ENCODE data around the gene KLHL12. TPM values are rescaled to one million over a fixed set of nuclear protein-coding genes. Genes with fewer than 3 reads are reported as not detected.

The KLHL12 gene
- total RNA-seq, 1 donor: 23.2 TPM

GRCh38 chr1:202892501-202892900 lies 34.5 kb downstream of the KLHL12 start:
- peaks cover 7% of the 10 kb centered on the region for H3K79me2 ChIP-seq (ENCODE audit: insufficient read depth, low read length)
- peaks cover 63% of the 10 kb centered on the region for H3K36me3 ChIP-seq (ENCODE audit: insufficient read depth, low read length)
- TF ChIP-seq, protein P1, sequence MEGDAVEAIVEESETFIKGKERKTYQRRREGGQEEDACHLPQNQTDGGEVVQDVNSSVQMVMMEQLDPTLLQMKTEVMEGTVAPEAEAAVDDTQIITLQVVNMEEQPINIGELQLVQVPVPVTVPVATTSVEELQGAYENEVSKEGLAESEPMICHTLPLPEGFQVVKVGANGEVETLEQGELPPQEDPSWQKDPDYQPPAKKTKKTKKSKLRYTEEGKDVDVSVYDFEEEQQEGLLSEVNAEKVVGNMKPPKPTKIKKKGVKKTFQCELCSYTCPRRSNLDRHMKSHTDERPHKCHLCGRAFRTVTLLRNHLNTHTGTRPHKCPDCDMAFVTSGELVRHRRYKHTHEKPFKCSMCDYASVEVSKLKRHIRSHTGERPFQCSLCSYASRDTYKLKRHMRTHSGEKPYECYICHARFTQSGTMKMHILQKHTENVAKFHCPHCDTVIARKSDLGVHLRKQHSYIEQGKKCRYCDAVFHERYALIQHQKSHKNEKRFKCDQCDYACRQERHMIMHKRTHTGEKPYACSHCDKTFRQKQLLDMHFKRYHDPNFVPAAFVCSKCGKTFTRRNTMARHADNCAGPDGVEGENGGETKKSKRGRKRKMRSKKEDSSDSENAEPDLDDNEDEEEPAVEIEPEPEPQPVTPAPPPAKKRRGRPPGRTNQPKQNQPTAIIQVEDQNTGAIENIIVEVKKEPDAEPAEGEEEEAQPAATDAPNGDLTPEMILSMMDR (IDR thresholded peaks at IDR 0.05; ENCODE audit: extremely low read depth, low read depth, low read length): no peak
- peaks cover 9% of the 10 kb centered on the region for H3K4me1 ChIP-seq (ENCODE audit: insufficient read depth, low read length)
- H3K27me3 ChIP-seq (ENCODE audit: insufficient read depth, low read length): no peaks in the 10 kb centered on the region
- no peak overlapping the region for H3K27ac ChIP-seq (ENCODE audit: low read depth, low read length)
- DNase-seq (ENCODE audit: insufficient read length, low spot score, missing footprints): no peak
- H3K4me2 ChIP-seq (ENCODE audit: insufficient read depth, low read length): no peak overlapping the region
- no peaks in the 10 kb centered on the region for H3K9me3 ChIP-seq (ENCODE audit: low read depth, low read length)
- H2AFZ ChIP-seq (ENCODE audit: low read length): no peak overlapping the region
- no peak overlapping the region for H3K4me3 ChIP-seq (ENCODE audit: insufficient read depth, low read length)
- H4K20me1 ChIP-seq (ENCODE audit: insufficient read depth, low read length): no peaks in the 10 kb centered on the region

GRCh38 chr1:202890392-202890791 lies 36.6 kb downstream of the KLHL12 start:
- TF ChIP-seq, protein P1 (IDR thresholded peaks at IDR 0.05; ENCODE audit: extremely low read depth, low read depth, low read length): no peak
- Histone ChIP-seq H3K4me1 (ENCODE audit: insufficient read depth, low read length) (peaks cover 9% of the 10 kb centered on the region), H3K27me3 (ENCODE audit: insufficient read depth, low read length) (no peaks in the 10 kb centered on the region), H3K4me3 (ENCODE audit: insufficient read depth, low read length) (no peak overlapping the region), H3K4me2 (ENCODE audit: insufficient read depth, low read length) (no peak overlapping the region), H3K27ac (ENCODE audit: low read depth, low read length) (no peak overlapping the region), H3K36me3 (ENCODE audit: insufficient read depth, low read length) (peaks cover 47% of the 10 kb centered on the region), H4K20me1 (ENCODE audit: insufficient read depth, low read length) (peaks cover 4% of the 10 kb centered on the region), H3K9me3 (ENCODE audit: low read depth, low read length) (no peaks in the 10 kb centered on the region), H3K79me2 (ENCODE audit: insufficient read depth, low read length) (peaks cover 20% of the 10 kb centered on the region), H2AFZ (ENCODE audit: low read length) (no peak overlapping the region)
- DNase-seq (ENCODE audit: insufficient read length, low spot score, missing footprints): no peak

GRCh38 chr1:202888531-202889360 lies 38.3 kb downstream of the KLHL12 start, which contains the start of gene RABIF:
Gene RABIF (minus strand): TSS chr1:202889149. CDS start chr1:202889098, 51 bp downstream.
- Histone ChIP-seq H3K27ac (ENCODE audit: low read depth, low read length) (peak within 1 kb of the TSS; percentile 13), H3K9me3 (ENCODE audit: low read depth, low read length) (no peaks in the 10 kb centered on the region), H3K36me3 (ENCODE audit: insufficient read depth, low read length) (peaks cover 31% of the 10 kb centered on the region), H3K4me3 (ENCODE audit: insufficient read depth, low read length) (peak within 1 kb of the TSS; percentile 75), H3K27me3 (ENCODE audit: insufficient read depth, low read length) (no peaks in the 10 kb centered on the region), H3K4me2 (ENCODE audit: insufficient read depth, low read length) (peak within 1 kb of the TSS; percentile 74), H4K20me1 (ENCODE audit: insufficient read depth, low read length) (peaks cover 8% of the 10 kb centered on the region), H2AFZ (ENCODE audit: low read length) (peak within 1 kb of the TSS; percentile 82), H3K4me1 (ENCODE audit: insufficient read depth, low read length) (peaks cover 9% of the 10 kb centered on the region), H3K79me2 (ENCODE audit: insufficient read depth, low read length) (peaks cover 33% of the 10 kb centered on the region)
- TF ChIP-seq, protein P1 (IDR thresholded peaks at IDR 0.05; ENCODE audit: extremely low read depth, low read depth, low read length): no peak
- DNase-seq (ENCODE audit: insufficient read length, low spot score, missing footprints): peak; percentile 99

DNA sequence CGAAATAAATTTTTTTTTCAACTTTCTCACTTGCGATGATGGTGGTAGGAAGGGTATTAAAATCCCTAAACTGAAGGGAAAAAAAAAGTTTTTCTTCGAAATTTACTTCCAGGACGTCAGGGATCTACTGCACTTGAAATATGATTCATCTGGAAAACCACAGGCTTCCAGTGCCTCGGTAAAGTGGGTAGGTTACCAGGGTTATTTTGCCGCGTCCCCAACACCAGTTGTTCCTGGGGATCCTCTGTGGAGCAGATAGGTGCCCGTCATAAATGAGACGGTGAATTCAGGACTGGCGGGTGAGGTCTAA lies 38.9 kb downstream of the KLHL12 start:
- Histone ChIP-seq H4K20me1 (ENCODE audit: insufficient read depth, low read length) (peaks cover 8% of the 10 kb centered on the region), H3K79me2 (ENCODE audit: insufficient read depth, low read length) (peaks cover 39% of the 10 kb centered on the region), H3K36me3 (ENCODE audit: insufficient read depth, low read length) (peaks cover 25% of the 10 kb centered on the region), H3K27me3 (ENCODE audit: insufficient read depth, low read length) (no peaks in the 10 kb centered on the region), H3K4me3 (ENCODE audit: insufficient read depth, low read length) (peak overlapping the region; percentile 75), H3K9me3 (ENCODE audit: low read depth, low read length) (no peaks in the 10 kb centered on the region), H3K4me2 (ENCODE audit: insufficient read depth, low read length) (peak overlapping the region; percentile 74), H2AFZ (ENCODE audit: low read length) (peak overlapping the region; percentile 82), H3K4me1 (ENCODE audit: insufficient read depth, low read length) (peaks cover 9% of the 10 kb centered on the region), H3K27ac (ENCODE audit: low read depth, low read length) (peak overlapping the region; percentile 13)
- TF ChIP-seq, protein P1 (IDR thresholded peaks at IDR 0.05; ENCODE audit: extremely low read depth, low read depth, low read length): no peak
- peak; percentile 92 for DNase-seq (ENCODE audit: insufficient read length, low spot score, missing footprints)
